Activated naive CD8-positive, alpha-beta T cell treated with anti-CD3 and anti-CD28 coated beads, Interleukin-2, amount 50 U/mL, for 16 hours (primary cell): Measurements from ENCODE around the gene PCCA.
"Not testable (repeated sequence)": the region's sequence is repeated elsewhere in the genome, so short reads cannot be mapped to it uniquely, and the experiment has no call there.

Source experiments
- DNase-seq: peaks from one replicate; pipeline ENCODE4 v3.0.0-alpha.2; 2020; ENCODE audit warnings: low read depth, low spot score

The PCCA gene

GRCh38 chr13:100362781-100363180 lies 273.9 kb downstream of the PCCA start:
- DNase-seq, result no peak

GRCh38 chr13:100363285-100363711 lies 274.4 kb downstream of the PCCA start:
- DNase-seq, result no peak

DNA sequence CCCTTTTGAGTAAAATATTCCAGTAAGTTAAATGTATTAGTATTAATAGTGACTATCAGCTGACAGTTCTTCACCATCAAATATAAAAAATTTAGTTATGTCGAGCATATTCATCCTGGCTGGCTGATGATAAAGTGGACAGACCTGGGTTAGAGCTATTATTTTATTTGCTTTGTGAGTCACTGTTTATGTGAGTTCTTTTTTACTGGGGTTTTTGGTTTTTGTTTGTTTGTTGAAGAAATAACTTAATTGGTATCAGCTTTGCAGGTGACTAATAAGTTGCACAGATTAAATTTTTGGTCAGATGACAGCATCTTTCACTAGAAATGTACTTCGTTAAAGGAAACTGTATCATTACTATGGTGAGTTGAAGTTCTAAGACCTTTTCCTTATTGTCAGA lies 275.0 kb downstream of the PCCA start:
- no peak for DNase-seq

DNA sequence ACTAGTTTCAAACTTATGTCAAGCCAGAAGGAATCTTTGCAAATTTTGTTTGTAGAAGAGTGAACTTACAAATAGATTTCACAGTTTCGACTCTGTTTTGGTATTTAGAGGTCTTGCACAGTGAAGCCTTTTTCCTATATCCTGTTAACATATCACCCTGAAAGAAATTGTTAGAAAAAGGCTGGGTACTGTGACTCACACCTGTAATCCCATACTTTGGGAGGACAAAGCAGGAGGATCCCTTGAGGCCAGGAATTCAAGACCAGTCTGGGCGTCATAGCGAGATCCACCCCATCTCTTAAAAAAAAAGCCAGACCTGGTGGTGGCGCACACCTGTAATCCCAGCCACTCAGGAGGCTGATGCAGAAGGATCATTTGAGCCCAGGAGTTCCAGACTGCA lies 275.7 kb downstream of the PCCA start:
- DNase-seq, result no peak

DNA sequence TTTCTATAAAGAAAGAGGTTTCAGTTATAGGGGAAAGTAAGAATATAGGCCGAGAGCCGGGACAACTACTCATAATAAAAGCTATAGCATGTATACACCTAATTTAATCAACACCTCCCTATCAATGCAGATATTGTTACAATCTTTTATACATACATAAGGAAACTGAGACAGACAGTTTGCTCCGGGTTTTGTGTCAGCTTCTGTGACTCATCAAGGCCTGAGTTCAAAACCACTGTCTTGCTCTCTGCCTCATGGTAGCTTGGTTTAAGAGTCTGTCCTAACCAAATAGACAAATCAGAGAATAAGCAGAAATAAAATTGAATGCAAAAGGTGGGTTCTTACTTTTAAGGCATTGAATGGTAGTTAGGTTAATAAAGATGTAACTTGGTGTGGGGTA lies 276.8 kb downstream of the PCCA start:
- no peak for DNase-seq

DNA sequence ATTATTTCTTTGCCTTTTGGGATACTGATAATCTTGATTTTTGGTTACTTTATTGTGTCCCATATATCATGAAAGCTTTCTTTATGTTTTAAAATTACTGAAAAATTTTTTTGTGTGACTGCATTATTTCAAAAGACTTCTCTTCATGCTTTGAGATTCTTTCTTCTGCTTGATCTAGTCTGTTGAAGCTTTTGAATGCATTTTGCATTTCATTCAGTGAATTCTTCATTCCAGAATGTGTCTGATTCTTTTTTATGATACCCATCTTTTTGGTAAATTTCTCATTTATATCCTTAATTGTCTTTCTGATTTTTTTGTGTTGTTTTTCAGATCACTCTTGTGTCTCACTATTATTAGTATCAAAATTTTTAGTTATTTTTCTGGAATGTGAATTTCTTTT lies 289.6 kb downstream of the PCCA start:
- no peak for DNase-seq

- DNase-seq, result no peak
These were observed 292.8 kb downstream of the PCCA start for GRCh38 chr13:100381595-100382224.

- no peak for DNase-seq
These were observed 293.9 kb downstream of the PCCA start for GRCh38 chr13:100382785-100383184.

DNA sequence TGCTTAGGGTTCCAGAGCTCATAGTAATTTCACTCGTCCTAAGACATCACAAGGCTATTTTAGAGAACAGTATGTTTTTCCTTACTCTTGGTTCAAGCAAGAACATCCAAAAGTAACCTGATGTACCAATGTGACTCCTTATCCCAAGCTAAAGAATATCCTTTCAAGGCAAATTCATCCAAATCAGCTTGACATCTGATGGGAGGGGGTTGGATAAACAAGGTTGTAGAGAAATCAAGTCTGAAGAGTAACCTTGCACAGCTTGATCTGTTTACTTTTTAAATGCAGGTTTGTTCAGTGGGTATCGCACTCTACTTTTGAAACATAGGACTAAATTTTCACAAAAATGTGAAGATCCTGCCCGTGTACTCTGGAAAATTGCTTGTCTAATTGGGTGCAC lies 298.5 kb downstream of the PCCA start:
- DNase-seq, result no peak

DNA sequence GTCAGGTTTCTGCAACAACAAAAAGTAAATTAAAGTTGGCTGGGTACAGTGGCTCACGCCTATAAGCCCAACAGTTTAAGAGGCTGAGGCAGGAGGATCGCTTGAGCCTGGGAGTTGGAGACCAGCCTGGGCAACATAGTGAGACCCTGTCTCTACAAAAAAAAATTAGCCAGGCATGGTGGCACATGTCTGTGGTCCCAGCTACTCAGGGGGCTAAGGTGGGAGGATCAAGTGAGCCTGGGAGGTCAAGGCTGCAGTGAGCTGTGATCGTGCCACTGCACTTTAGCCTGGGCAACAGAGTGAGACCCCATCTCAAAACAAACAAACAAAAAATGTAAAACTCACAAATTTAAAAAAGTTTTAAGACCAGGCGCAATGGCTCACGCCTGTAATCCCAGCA lies 299.3 kb downstream of the PCCA start:
- DNase-seq, result not testable (repeated sequence)

- no peak for DNase-seq
These were observed 300.0 kb downstream of the PCCA start for GRCh38 chr13:100388923-100389322.

DNA sequence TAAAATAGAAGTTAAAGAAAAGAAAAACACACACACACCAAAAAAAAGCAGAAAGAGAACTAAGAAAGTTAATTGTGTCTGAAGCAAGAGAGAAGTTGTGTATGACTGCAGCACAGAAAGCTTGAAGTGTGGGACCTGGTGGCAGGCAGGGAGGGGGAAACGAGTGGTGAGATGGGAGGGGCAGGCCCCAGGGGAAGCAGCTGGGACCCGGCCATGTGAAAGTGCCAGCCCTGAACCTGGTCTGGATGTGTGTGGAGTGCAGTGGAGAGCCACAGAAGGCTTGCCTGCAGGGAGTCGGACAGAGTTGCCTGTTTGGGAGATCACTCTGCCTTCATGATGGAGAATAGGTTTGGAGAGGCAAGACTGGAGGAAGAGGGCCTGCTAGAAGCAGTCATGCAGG lies 300.7 kb downstream of the PCCA start:
- no peak for DNase-seq

- peak; percentile 27 for DNase-seq
These were observed 304.1 kb downstream of the PCCA start for GRCh38 chr13:100392709-100393630.

- no peak for DNase-seq
These were observed 305.3 kb downstream of the PCCA start for GRCh38 chr13:100394005-100394695.

- DNase-seq, result no peak
These were observed 306.9 kb downstream of the PCCA start for GRCh38 chr13:100395698-100396373.

GRCh38 chr13:100396776-100397175 lies 307.9 kb downstream of the PCCA start:
- DNase-seq, result no peak

DNA sequence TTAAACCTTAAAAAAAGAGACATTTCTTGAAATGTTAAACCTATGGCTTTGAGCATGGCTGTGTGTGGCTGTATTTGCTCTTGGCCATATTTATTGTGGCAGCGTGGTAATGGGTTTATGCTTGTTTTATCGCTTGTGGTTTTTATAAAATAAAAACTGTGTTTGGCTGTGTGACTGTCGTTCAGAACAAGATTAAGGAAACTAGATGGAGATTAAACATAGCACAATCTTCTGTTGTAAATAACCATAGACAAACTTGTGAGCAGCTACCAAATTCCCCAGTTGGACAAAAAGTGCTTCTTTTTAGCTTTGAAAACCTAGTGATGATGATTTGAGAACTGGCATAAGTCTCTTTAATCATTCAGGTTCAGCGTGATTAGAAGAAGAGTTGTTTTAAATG lies 308.7 kb downstream of the PCCA start:
- no peak for DNase-seq

GRCh38 chr13:100398360-100398759 lies 309.5 kb downstream of the PCCA start:
- no peak for DNase-seq

DNA sequence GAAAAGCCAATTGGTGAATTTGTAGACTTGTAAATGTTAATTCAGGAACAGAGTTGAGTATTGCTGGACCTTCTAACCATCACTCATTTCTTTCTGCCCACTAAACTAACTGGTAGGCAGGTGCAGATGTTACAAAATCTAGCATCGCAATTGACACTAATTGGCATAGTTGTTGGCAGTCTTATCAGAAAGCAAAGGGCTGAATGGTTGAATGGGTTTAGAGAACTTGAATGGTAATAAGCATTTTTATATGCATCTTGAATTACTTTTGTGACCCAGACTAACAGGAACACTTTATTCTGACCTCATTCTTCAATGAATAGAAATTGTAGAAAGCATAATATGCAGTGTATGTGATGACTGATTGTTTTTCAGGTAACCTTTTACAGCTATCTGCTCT lies 310.6 kb downstream of the PCCA start:
- no peak for DNase-seq

- DNase-seq, result no peak
These were observed 314.8 kb downstream of the PCCA start for GRCh38 chr13:100403675-100404074.

GRCh38 chr13:100409132-100409531 lies 320.2 kb downstream of the PCCA start:
- DNase-seq, result no peak

GRCh38 chr13:100423375-100423774 lies 334.5 kb downstream of the PCCA start:
- no peak for DNase-seq
